H4 (cell line): ENCODE measurements around the gene USP32. TPM values are rescaled to one million over a fixed set of nuclear protein-coding genes. Genes with fewer than 3 reads are reported as not detected.
"Not testable (repeated sequence)": the region's sequence is repeated elsewhere in the genome, so short reads cannot be mapped to it uniquely, and the experiment has no call there.

ENCODE experiments used
- DNase-seq: peaks from one replicate; pipeline ENCODE4 v3.0.0-alpha.2; 2015; ENCODE audit warnings: low spot score
- total RNA-seq: library from RNA; depleted of rRNA; stranded (reverse); fragments of >200 nt; shearing (Covaris generic); gene quantifications from 2 replicates; pipeline ENCODE4 v1.2.3, GENCODE V29; 2014

Gene USP32
- total RNA-seq, 1 experiment from 2014 or later = 29.4 TPM

DNA sequence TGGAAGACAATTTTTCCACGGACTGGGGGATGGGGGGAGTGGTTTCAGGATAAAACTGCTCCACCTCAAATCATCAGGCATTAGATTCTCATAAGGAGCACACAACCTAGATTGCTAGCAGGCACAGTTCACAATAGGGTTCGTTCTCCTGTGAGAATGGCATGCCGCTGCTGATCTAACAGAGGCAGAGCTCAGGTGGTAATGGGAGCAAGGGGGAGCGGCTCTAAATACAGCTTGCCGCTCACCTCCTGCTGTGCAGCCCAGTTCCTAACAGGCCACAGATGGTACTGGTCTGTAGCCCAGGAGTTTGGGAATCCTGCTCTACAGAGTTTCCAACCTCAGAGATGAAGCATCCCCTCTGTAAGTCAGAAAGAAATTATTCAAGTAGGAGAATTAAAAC is 215.2 kb downstream of the USP32 start:
- not testable (repeated sequence) for DNase-seq

GRCh38 chr17:60174767-60175166 is 217.2 kb downstream of the USP32 start:
- DNase-seq = not testable (repeated sequence)

- no peak for DNase-seq
Measured at GRCh38 chr17:60174035-60174434, 217.9 kb downstream of the USP32 start.

GRCh38 chr17:60173304-60173819 is 218.6 kb downstream of the USP32 start:
- no peak for DNase-seq

- no peak for DNase-seq
Measured at GRCh38 chr17:60171753-60172079, 220.2 kb downstream of the USP32 start.

DNA sequence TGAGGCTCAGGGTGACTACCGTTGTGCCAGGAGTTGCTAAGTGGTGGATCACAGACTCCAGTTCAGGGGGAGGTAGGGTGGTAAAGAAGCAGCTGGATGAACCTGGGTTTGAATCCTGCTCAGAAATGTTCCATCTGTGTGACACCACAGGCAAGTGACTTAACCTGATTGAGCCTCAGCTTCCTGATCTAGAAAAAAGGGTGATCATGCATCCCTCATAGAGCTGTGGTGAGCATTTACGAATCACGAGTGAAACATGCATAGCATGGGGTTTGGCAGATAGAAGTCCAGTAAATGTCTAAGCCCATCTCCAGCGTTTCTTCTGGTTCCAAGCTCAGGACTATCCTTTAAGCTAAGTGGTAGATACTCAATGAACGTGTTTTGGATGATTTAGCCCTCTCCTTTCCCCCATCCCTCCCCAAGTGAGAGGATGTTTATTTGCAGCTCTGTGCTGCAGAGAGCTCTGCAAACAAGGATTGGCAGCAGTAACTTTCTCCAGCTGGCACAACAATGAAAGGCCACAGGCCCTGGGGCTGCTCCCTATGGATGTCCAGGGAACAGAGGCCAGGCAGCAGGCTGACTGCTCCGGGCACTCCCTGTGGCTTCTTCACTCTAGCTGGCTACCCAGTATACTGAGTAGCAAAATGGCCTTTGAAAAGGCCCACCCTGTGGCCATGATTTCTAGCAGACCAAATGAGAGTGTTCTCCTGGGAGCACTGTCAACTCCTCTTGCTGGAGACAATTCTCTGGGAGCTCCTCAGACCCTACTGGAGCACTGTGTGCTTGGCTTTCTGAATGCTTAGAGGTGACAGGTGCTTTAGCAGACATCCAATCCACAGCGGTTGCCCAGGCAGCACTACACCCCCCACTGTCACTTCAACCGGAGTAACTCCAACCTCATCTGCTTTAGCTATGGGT is 220.8 kb downstream of the USP32 start:
- no peak for DNase-seq

GRCh38 chr17:60169921-60170817 is 221.8 kb downstream of the USP32 start:
- DNase-seq = peak; percentile 67

DNA sequence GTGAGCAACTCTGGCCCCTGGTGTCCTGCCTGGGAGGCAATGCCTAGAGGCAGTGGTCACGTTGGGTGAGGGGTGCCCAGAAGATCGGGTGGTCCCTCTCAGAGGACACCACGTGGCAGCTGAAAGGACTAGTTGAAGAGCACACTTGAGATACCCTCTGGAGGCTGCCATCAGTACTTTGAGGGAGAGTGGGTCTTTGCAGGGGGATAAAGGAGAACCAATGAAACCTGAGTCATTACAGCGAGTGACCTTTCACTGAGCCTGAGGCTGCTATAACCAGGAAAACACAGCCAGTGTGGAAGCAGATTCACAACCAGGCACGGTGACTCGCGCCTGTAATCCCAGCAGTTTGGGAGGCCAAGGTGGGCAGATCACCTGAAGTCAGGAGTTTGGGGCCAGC is 223.3 kb downstream of the USP32 start:
- DNase-seq = no peak

DNA sequence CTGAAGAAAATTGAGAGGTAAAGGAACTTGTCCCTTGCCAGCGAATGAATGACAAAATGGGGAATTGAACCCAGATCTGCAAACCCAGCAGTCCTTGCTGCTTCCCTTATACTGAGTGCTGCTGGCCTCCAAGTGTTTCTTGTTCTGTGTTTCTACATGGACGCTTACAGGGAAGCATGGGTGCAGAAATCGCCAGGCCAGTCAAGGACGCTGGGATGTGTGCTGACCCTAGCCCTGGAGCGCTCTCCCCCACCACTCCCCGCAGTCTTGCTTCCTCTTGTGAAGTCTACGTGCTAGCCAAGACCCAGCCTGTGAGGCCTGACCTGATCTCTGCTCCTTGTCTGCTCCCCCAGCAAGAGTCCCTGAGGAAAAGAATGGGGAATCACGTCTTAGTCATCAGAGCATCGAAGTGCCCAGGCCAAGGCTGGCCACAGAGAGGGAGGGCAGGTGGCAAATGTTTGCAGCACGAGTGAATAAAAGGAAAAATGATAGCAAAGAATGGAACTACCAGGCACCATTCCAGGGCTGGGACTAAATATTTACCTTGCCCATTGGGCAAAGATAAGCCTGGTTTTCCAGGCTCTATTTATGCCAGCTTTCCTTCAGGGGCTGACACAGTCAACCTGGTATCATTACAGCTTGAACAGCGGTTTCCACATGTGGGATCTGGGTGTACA is 224.7 kb downstream of the USP32 start:
- peak; percentile 44 for DNase-seq

DNA sequence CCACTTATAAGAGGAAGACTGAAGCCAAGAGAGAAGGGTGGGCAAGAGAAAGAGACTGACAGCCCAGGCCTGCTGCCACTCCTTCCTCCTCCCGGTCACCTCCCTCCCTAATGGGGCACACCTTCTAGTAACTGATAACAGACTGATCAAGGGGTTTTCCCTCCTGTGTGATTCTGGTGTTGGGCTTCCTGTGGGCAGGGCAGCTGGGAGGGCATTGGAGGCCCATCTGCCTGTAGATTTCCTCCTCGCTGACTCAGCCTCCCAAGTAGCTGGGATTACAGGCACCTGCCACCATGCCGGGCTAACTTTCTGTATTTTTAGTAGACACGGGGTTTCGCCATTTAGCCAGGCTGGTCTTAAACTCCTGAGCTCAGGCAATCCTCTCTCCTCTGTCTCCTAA is 226.0 kb downstream of the USP32 start:
- DNase-seq = no peak

- DNase-seq = no peak
Measured at GRCh38 chr17:60165223-60165622, 226.7 kb downstream of the USP32 start.

DNA sequence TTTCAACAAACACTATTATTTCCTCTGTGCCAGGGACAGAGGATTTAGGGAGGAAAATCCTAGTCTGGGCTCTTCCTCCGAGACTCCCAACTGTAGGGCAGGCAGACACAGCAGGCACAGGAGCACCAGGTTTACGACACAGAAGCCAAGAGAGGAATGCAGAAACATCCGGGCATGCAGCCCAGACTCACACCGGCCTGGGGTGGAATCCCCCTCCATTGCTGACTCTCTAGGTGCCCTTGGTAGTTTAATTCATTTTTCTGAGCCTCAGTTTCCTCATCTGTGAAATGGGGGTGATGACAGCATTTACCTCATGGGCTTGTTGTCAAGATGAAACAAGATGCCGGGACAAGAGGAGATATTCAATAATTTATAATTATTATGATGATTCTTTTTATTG is 227.2 kb downstream of the USP32 start:
- DNase-seq = no peak

DNA sequence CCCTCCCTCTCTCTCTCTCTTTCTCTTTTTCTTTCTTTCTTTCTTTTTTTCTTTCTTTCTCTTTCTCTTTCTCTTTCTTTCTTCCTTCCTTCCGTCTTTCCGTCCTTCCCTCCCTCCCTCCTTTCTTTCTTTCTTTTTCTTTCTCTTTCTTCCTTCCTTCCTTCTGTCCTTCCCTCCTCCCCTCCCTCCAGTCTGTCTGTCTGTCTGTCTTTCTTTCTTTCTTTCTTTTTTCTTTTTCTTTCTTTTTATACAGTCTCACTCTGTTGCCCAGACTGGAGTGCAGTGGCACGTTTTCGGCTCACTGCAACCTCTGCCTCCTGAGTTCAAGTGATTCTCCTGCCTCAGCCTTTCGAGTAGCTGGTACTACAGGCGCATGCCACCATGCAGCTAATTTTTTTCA is 227.8 kb downstream of the USP32 start:
- DNase-seq = no peak

- peak; percentile 5 for DNase-seq
Measured at GRCh38 chr17:60163108-60163784, 228.7 kb downstream of the USP32 start.

DNA sequence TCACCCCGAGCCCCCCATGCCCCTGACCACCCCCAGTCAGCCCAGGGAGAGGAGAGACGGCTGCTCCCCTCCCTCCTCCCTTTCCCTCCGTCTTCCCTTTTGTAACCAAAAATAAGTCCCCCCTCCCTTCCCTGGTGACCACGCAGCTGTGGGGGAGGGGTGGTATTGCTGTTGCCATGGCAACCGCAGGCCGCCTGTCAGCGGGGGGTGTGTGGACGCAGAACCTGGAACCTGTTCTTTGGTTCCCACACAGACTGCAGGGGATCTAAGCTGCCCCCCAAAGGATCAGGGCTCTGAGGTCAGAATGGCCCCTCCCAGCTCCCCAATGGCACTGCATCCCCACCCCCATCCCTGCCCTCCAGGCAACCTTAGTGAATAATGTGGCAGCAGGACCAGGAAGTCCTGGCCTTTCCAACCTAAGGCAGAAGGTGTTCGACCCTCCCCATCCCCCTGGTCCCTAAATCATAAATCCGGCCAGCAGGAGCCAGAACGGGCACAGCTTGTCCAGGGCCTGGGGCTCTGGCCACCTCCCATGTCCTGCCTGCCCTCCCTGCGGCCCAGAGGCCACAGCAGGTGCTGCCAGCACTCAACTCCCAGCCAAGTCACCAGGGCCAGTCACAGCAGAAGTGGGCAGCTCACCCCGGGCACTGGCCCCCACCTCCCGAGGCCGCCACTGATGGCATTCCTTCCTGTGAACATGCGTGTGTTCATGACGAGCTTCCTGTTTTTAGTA is 230.2 kb downstream of the USP32 start:
- DNase-seq = no peak

- DNase-seq = no peak
Measured at GRCh38 chr17:60160829-60161501, 231.0 kb downstream of the USP32 start.

- DNase-seq = no peak
Measured at GRCh38 chr17:60159479-60159866, 232.5 kb downstream of the USP32 start.

GRCh38 chr17:60158751-60159478 is 233.0 kb downstream of the USP32 start:
- DNase-seq = no peak

- DNase-seq = no peak
Measured at GRCh38 chr17:60157487-60158040, 234.4 kb downstream of the USP32 start.
